ENCODE measurements around the gene MRAP.
"Not testable (repeated sequence)": the region's sequence is repeated elsewhere in the genome, so short reads cannot be mapped to it uniquely, and the experiment has no call there.

MRAP gene

DNA sequence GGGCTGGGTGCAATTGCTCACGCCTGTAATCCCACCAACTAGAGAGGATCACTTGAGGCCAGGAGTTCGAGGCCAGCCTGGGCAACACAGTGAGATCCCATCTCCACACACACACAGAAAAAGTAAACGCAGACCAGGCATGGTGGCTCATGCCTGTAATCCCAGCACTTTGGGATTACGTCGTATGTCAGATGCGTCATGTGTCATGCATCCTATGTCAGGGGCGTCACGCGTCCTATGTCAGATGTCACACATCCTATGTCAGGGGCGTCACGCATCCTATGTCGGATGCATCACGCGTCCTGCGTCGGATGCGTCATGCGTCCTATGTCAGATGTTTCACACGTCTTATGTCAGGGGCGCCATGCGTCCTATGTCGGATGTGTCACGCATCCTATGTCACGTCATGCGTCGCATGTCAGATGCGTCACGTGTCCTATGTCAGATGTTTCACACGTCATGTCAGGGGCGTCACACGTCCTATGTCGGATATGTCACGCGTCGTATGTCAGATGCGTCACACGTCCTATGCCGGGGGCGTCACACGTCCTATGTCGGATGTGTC is 1.5 kb downstream of the MRAP start:
- no peak for DNase-seq (ENCODE audit: low read depth, low spot score)

GRCh38 chr21:32301596-32301995 is 2.9 kb downstream of the MRAP start:
- DNase-seq (ENCODE audit: low read depth, low spot score), result no peak

DNA sequence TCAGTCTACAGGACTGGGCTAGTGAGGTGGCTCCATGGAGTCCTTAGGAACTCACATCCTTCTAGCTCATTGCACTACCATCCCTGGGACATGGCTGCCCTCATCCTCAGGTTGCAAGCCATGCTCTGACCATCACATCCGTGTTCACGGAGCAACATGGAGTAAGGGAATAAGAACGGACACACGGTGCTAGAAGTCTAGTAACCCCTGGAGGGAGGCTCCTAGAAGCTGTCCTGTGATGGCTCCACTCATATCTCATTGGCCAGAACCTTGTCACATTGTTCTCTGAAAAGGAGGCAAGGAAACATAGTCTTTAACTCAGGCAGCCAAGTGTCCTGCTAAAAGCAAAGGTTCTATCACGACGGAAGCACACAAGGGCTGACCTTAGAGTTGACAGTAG is 3.9 kb downstream of the MRAP start:
- no peak for DNase-seq (ENCODE audit: low read depth, low spot score)

GRCh38 chr21:32303385-32303784 is 4.7 kb downstream of the MRAP start:
- no peak for DNase-seq (ENCODE audit: low read depth, low spot score)

GRCh38 chr21:32304998-32305397 is 6.3 kb downstream of the MRAP start:
- DNase-seq (ENCODE audit: low read depth, low spot score), result no peak

DNA sequence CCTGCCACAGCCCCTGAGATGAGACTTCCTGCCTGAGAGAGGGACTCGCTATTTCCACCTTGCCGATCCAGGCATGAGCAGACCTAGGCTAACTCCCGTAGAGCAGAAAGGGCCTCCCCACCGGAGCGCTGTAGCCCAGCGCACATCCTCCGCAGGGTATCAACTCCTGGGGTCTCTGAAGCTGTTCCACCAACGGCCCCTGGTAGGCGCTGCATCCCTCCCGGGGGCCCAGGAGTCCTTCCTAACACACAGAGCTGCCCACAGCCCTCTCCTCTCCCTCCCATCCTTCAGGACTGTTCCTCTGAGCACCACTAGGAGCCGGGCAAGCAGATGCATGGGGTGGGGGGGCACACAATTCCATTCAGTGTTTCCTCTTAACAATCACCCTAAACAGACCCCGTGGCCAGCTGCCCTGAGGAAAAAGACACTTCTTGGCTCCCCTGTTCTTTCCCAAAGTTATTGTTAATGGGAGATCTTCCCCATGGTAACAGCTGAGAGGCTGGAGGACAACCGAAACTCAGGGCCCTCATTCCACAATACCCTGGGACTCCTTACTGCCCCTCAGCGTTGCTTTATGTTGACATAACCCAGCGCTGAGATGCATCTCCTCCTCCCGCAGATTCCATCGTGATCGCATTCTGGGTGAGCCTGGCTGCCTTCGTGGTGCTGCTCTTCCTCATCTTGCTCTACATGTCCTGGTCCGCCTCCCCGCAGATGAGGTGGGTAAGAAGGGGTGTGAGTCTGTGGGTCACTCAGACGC is 7.5 kb downstream of the MRAP start:
- DNase-seq (ENCODE audit: low read depth, low spot score), result no peak

DNA sequence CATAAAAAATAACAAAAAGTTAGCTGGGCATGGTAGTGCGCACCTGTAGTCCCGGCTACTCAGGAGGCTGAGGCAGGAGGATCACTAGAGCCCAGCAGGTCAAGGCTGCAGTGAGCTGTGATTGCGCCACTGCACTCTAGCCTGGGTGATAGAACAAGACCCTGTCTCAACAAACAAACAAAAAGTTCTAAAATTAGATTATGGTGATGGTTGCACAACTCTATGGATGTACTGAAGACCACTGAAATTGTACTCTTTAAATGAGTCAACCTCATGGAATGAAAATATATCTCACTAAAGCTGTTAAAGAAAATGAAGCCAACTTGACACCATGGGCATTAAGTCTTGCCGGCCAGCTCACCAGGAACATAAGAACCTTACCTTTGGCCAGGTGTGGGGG is 9.1 kb downstream of the MRAP start:
- DNase-seq (ENCODE audit: low read depth, low spot score), result no peak

DNA sequence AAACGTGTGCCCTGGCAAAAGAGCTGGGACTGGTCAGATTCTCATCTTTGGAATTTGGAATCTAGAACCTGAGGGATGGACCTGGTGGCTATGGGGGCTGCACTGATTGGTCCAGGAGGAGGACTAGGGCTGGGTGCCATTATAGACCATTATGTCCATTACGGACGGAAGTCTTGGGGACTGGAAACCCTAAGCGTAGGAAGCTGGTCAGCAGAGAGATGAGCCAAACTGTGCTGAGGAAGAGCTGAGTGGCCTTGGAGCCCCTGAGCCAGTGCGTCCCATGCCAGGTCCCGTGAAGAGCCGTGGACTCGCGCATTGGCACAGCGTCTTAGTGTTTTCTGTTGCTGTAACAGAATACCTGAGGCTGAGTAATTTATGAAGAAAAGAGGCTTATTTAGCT is 10.0 kb downstream of the MRAP start:
- no peak for DNase-seq (ENCODE audit: low read depth, low spot score)

GRCh38 chr21:32309906-32310460 is 11.3 kb downstream of the MRAP start:
- DNase-seq (ENCODE audit: low read depth, low spot score), result no peak

- not testable (repeated sequence) for DNase-seq (ENCODE audit: low read depth, low spot score)
Observed at GRCh38 chr21:32310976-32311375, 12.3 kb downstream of the MRAP start.

DNA sequence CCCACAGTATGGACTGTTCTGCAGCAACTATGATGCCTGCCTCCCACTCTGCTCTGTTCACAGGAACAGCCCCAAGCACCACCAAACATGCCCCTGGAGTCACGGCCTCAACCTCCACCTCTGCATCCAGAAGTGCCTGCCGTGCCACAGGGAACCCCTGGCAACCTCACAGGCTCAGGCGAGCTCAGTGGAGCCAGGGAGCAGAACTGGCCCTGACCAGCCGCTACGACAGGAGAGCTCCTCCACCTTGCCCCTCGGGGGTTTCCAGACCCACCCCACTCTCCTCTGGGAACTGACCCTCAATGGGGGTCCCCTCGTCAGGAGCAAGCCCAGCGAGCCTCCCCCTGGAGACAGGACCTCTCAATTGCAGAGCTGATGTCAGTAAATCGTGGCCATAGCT is 13.0 kb downstream of the MRAP start:
- no peak for DNase-seq (ENCODE audit: low read depth, low spot score)

- no peak for DNase-seq (ENCODE audit: low read depth, low spot score)
Observed at GRCh38 chr21:32312326-32312725, 13.7 kb downstream of the MRAP start.

- DNase-seq (ENCODE audit: low read depth, low spot score), result no peak
Observed at GRCh38 chr21:32312976-32313375, 14.3 kb downstream of the MRAP start.

DNA sequence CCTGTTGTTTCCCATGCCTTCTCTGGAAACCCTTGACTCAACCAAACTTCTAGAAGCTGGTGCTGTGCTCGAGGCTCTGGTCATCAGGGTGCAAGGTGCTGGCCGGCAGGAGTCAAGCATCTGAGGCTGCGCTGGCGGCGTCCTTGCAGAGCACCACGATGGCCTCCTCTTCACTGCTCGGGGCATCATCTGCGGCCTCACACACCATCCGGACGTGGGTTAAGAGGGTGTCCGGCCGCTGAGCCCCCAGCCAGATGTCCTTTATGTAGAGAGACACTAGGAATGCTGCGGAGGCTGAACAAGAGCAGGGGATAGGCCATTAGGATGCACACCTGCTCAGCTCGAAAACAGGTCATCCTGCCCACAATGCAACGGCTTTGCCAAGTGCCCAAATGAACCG is 16.2 kb downstream of the MRAP start:
- no peak for DNase-seq (ENCODE audit: low read depth, low spot score)

DNA sequence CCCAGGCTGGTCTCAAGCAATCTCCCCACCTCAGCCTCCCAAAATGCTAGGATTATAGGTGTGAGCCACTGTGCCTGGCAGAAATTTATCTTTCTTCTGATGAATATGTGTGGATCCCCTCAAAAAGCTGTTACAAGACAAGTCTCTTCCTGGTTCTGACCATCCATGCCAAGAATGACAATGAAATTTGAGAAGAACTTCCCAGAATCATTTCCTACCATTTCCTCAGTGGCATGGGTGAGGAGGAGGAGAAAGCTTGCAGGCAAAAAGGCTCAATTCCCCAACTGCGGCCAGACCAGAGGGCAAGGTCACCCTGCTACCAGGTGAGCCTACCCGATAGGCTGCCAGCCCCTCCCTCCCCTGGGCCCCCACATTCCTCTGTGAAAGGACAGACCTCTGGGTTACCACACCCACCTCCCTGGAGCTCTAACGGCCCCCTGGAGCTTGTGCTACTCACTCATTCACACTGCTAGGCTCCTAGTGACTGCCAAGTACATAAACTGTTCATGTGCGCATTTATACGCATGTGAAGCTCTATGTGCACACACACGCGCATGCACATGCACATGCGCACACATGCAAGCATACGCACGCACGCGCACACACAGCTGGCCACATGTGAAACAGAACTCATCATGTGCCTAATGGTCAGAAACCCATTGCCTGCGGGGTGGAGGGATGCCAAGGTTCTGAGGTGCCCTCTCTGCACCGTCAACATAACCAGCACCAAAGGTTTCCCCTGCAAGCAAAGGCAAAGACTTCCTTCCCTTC is 17.0 kb downstream of the MRAP start:
- DNase-seq (ENCODE audit: low read depth, low spot score), result no peak

GRCh38 chr21:32316361-32317215 is 17.9 kb downstream of the MRAP start:
- DNase-seq (ENCODE audit: low read depth, low spot score), result no peak

- no peak for DNase-seq (ENCODE audit: low read depth, low spot score)
Observed at GRCh38 chr21:32317726-32318125, 19.1 kb downstream of the MRAP start.

- no peak for DNase-seq (ENCODE audit: low read depth, low spot score)
Observed at GRCh38 chr21:32319012-32319411, 20.4 kb downstream of the MRAP start.

DNA sequence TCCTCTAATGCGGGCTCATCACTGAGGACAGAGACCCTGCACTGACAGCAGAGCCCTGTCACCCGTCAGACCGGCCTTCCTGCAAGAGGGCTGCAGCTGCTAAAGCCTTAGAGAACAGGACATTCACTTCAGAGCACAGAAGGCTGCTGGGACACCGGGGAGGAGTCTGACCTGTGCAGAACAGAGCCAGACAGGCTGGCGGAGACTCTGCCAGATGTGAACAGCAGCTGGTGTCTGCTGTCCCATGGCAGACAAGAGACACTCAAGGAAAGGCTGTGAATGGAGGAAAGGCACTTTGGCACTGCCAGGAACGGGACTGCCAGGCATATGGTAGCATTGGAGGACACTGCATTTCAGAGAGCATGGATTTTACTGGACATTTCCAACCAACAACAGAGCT is 21.4 kb downstream of the MRAP start:
- no peak for DNase-seq (ENCODE audit: low read depth, low spot score)

DNA sequence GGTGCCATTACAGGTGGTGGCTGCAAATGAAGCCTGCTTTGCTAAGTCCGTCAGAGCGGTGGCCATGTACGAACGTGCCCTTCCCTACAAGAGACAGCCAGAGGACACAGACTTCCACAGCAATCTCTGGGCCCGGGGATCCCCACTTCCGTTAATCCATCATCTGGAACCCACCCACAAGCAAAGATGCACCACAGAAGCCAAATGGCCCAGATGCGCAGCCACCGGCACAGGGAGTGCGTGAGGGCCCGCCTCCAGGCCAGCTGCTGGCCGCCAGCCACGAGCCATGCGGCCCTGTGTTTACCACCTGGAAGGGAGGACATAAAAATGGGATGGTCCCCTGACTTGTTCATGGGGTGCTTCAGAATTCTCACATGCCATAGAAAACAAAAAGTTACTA is 22.1 kb downstream of the MRAP start:
- no peak for DNase-seq (ENCODE audit: low read depth, low spot score)

DNA sequence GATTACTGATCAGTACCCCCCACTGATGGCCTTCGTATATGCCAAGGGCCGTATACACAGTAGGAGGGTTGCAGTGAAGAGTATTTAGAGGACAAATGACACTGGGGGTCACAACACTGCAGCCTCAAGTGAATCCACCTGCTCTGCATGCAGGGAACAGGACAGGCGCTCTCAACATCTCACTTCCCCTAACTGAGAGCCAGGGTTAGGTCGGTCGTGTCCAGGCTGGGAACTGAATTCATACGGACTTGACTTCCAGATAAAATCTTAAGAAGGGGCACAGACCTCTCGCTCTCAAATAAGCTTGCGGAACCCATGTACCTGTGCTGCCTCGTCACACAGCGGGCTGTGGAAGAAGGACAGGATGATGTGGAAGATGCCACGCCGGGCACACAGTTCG is 22.8 kb downstream of the MRAP start:
- DNase-seq (ENCODE audit: low read depth, low spot score), result no peak

DNA sequence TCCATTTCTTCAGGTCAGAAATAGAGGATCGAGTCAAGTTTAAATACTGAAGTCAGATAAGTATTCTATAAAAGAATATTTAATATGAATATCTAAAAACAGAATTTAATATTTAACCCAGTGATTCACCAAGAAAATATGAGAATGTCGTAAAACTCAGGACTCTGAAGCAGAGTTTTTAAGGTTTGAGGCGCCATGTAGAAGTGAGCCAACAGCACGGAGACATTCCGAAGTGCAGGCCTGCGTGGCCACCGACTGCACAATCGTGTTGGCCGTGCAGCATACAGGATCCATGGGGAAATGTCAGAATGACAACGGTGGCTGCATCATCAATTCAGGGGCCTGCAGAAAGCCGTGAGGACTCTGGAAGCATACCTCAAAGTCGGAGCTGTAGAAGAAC is 23.4 kb downstream of the MRAP start:
- DNase-seq (ENCODE audit: low read depth, low spot score), result no peak

Measured in activated CD4-positive, CD25-positive, alpha-beta regulatory T cell treated with anti-CD3 and anti-CD28 coated beads, Interleukin-2, amount 50 U/mL, for 16 hours (primary cell).